ENCODE results near the gene TMBIM4.
"Not testable (repeated sequence)": the region's sequence is repeated elsewhere in the genome, so short reads cannot be mapped to it uniquely, and the experiment has no call there.

Gene TMBIM4

DNA sequence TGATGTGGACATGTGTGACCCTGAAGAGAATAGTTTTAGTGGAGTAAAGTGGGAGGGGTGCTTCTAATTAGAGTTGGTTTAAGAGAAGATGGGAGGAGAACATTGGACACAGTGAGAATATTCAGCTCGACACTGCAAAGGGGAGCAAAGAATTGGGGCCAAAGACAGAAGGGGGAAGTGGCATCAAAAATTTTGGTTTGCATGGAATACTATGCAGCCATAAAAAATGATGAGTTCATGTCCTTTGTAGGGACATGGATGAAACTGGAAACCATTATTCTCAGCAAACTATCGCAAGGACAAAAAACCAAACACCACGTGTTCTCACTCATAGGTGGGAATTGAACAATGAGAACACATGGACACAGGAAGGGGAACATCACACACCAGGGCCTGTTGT, 15.0 kb upstream of the TMBIM4 start:
- not testable (repeated sequence) for DNase-seq (ENCODE audit: low spot score)

DNA sequence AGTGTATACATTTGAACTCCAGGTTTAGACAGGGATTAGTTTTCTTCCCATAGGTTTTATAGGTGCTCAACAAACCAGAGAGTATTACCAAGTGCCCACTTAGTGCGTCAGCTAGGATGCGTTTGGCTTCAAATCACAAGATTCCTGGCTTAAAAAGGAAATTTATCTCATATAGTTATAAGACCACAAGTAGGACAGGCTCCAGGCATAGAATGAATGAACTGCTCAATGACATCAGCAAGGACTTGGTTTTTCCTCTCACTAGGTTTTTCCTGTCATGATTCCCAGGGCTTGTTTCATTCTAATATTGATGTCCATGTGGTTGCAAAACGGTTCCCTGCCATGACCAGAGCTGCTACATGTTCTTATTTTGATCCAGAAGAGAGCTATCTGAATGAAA, 13.2 kb upstream of the TMBIM4 start:
- no peak for DNase-seq (ENCODE audit: low spot score)

DNA sequence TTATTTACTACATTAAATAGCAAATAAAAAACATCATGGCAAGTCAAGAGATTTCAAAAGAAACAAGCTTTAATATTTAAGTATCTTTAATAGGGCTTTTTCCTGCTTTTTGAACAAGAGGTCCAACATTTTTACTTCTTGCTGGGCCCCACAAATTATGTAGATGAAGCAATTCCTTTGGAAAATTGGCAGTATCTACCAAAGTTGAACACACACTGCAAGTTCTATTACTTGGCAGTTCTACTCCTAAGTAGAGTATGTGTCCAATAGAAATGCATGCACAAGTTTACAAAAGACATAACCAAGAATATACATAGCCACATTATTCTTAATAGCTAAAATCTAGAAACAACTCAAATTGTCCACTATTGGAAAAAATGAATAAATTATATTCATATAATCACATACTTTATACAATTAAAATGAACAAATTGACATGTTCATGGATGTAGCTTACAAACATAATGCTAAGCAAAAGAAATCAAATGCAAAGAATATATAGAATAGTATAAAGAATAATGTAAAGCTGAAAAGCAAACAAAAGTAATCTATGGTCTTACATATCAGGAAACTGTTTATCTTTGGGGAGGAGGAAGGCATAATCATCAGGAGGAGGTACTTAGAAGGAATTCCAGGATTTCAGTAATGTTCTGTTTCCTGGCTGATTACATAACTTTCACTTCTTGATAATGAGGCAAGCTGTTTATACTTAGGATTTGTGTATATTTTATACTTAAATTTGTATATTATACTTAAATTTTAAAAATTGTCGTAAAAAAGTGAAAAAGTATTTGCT, 6.5 kb upstream of the TMBIM4 start:
- DNase-seq (ENCODE audit: low spot score), result no peak

DNA sequence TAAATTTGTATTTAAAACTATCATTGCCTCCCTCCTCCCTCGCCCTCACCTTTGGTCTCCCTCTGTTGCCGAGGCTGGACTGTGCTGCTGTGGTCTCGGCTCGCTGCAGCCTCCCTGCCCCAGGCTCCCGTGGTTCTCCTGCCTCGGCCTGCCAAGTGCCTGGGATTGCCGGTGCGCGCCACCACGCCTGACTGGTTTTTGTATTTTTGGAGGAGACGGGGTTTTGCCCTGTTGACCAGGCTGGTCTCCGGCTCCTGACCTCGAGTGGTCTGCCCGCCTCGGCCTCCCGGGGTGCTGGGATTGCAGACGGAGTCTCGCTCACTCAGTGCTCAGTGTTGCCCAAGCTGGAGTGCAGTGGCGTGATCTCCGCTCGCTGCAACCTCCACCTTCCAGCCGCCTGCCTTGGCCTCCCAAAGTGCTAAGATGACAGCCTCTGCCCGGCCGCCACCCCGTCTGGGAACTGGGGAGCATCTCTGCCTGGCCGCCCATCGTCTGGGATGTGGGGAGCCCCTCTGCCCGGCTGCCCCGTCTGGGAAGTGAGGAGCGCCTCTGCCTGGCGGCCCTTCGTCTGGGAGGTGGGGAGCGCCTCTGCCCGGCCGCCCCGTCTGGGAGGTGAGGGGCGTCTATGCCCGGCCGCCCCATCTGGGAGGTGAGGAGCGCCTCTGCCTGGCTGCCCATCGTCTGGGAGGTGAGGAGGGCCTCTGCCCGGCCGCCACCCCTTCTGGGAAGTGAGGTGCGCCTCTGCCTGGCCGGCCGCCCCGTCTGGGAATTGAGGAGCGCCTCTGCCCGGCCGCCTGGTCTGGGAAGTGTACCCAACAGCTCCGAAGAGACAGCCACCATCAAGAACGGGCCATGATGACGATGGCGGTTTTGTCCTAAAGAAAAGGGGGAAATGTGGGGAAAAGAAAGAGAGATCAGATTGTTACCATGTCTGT, 4.9 kb upstream of the TMBIM4 start:
- DNase-seq (ENCODE audit: low spot score), result not testable (repeated sequence)

DNA sequence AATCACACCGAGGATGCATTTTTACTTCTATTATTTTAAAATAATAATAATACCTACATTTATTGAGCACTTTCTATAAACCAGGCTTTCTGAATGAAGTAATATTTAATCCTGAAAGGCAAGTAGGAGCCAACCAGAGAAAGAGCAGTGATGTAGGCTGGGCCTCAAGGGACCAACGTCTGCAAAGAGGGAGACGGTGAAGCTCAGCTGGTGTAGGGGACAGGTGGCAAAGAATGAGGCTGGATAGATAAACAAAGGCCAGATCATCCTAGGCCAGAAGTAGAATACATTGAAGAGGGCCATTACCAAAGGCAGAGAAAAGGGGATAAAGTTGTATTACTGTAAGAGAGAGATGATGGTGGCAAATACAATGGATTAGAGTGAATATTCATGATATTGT, 810 bp upstream of the TMBIM4 start:
- DNase-seq (ENCODE audit: low spot score), result no peak

DNA sequence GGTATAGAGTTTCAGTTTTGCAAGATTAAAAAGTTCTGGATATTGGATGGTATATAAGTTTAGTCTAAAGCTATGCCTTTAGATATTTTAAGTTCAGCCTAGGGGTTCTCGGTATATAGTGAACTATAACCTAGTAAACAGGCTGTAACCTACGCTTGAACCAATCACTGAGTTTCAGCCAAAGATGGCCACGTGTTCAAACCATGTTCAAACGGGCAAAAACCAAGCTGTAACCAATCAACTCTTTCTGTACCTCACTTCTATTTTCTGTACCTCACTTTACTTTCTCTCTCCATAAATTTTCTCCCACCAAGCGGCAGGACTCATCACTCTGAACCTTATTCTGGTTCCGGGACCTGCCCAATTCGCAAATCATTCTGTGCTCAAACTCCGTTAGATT, 1.4 kb downstream of the TMBIM4 start:
- DNase-seq (ENCODE audit: low spot score), result no peak

DNA sequence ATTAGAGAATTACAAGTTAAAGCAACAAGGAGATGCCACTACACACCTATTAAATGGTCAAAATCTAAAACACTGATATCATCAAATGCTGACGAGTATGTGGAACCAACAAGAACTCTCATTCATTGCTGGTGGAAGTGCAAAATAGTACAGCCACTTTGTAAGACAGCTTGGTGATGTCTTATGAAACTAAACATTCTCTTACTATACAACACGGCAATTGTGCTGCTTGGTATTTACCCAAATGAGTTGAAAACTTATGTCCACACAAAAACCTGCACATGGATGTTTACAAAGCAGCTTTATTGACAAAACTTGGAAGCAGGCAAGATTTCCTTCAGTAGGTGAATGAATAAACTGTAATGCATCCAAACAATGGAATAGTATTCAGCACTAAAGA, 3.2 kb downstream of the TMBIM4 start:
- no peak for DNase-seq (ENCODE audit: low spot score)

DNA sequence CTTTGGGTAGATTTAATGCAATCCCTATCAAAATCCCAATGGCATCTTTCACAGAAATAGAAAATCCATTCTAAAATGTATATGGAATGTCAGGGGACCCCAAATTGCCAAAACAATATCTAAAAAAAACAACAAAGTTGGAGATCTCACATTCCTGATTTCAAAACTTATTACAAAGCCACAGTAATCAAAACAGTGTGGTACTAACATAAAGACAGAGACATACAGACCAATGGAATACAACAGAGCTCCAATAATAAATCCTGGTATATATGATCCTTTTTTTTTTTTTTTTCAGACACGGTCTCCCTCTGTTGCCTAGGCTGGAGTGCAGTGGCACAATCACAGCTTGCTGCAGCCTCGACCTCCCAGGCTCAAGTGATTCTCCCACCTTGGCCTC, 4.7 kb downstream of the TMBIM4 start:
- no peak for DNase-seq (ENCODE audit: low spot score)

DNA sequence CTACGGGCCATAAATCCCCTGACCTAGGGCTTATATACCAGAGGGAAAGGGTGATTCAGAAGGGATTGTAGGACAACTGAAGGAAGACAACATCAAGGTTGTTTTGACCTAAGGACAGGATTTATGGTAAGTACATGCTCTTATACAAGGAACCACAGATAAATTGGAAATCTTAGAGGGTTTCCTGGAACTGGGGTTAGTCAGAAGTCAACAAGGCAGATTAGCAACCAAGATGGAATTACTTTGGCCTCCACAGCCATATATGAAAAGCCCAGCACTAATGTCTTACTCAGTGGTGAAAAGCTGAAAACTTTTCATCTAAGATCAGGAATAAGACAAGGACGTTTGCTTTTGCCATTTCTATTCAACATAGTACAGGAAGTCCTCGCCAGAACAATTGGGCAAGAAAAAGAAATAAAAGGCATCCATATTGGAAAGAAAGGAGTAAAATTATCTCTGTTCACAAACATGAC, 5.4 kb downstream of the TMBIM4 start:
- DNase-seq (ENCODE audit: low spot score), result no peak

DNA sequence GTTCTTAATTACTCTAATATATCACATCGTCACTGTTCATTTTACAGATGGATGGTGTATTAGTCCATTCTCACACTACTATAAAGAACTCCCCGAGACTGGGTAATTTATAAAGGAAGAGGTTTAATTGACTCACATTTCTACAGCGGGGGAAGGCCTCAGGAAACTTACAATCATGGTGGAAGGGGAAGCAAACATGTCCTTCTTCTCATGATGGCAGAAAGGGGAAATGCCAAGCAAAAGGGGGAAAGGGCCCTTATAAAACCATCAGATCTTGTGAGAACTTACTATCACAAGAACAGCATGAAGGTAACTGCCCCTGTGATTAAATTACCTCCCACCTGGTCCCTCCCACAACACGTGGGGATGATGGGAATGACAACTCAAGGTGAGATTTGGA, 6.5 kb downstream of the TMBIM4 start:
- DNase-seq (ENCODE audit: low spot score), result no peak

DNA sequence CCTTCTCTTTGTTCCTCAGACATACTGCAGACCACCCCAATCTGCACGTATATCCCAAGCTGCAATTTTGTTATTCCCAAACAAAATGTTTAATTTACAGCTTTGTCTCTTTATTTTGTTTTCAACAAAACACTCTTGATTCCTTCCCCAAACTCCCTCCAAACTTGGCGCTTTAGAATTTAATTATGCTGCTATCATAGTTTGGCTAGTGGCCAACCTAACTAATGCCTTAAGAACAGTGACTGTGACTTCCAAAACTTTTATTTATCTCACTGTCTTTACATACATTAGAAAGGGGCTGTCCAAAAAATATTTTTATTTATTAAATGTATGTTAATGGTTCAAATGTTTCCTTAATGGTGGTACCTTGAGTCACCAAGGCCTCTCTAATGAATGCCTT, 7.1 kb downstream of the TMBIM4 start:
- DNase-seq (ENCODE audit: low spot score), result no peak

DNA sequence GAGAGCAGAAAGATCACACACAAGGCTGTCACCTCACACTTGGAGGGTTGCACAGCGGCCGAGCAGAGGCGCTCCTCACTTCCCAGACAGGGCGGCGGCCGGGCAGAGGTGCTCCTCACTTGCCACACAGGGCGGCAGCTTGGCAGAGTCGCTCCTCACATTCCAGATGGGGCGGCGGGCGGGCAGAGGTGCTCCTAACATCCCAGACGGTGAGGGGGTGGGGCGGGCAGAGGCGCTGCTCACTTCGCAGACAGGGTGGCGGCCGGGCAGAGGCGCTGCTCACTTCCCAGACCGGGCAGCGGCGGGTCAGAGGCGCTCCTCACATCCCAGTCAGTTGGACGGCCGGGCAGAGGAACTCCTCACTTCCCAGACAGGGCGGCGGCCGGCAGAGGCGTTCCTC, 9.1 kb downstream of the TMBIM4 start:
- DNase-seq (ENCODE audit: low spot score), result no peak

DNA sequence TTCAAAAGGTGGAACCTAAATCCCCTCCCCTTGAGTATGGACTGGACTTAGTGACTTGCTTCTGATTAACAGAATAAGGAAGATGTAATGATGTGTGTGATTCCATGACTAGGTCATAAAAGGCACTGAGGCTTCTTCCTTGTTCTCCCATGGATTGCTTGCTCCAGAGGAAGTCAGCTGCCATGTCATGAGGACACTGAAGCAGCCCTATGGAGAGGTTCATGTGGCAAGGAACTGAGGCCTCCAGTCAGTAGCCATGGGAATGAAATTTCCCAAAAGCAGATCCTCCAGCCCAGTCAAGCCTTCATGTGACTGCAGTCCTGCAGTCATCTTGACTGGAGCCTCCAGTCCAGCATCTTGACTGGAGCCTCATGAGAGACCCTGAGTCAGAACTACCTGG, 10.7 kb downstream of the TMBIM4 start:
- DNase-seq (ENCODE audit: low spot score), result no peak

DNA sequence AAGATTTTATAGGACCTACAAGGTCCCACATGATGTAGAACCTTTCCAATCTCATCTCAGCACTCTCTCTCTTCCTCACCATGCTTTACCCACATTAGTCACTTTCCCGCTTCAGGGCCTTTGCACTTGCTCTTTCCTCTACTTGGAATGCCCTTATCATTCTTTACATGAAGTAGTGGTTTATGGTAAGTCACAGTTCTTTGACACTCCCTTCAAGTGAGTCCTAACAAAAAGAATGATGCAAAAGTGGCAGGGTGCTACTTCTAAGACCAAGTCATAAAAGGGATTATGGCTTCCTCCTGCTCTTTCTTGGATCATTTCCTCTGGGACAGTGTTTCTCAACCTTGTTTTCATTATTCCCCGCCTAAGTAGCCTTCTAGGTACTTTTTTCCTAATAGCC, 13.1 kb downstream of the TMBIM4 start:
- no peak for DNase-seq (ENCODE audit: low spot score)

DNA sequence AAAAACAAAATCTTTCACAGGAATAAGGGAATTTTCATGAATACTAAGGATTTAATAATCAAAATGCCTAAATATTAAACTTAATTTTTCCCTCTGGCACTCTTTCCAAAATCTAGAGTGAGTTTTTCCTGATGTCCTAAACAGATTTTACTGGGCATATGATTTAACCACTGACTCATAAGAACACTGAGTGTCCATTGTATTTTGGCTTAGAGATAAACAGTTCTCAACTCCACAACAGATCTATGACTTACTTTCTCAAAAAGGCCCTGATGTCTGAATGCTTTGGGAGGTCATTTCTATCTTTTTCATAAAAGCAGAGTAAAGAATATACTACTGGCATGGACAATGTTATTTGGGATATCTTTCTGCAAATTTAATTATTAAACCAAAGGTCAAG, 15.0 kb downstream of the TMBIM4 start:
- DNase-seq (ENCODE audit: low spot score), result no peak

DNA sequence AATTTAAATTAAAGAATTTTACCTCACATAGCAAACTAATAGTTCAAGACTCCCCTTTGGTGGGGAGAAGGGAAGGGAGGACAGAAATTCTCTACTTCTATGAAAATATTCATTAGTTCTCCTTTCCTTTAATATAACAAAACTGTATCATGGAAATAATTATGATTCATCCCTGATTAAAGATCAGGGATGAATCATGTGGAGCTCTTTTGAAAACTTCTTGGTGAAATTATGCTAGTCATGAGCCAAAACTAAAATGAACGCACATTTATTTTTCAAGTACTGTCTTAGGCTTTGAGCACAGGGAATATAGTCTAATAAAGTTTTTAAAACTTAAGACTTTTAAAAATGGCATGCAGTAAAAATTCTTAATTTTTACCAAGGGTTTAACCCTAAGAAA, 17.1 kb downstream of the TMBIM4 start:
- DNase-seq (ENCODE audit: low spot score), result no peak

DNA sequence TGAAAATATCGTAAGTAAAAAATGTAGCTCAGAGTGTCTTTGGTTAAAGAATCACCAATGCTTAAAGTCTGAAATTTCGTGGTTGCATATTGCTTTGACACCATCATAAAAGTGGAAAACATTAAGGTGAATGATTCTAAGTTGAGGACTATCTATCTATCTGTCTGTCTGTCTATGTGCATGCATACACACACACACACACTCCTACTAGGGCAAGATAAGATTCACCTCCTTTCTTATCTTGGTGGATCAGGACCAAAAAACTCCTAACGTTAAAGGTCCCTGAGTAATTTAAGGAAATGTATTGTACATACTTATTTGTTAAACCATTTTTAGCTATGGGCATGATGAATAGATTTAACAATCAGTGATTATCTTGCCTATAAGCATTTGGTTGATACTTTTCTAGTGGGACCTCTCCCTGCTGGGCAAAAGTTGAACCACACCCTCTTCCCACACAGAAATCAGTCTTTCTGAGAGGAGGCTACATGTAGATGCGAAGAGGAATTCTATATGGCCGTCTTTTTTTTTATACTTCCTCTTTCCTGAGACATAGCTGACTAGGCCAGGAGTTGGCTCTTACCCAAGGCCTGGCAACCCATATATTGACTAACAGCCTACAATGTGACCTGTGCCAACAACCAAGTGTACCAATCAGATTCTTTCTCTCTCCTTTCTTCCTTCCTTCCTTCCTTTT, 19.9 kb downstream of the TMBIM4 start:
- DNase-seq (ENCODE audit: low spot score), result no peak

DNA sequence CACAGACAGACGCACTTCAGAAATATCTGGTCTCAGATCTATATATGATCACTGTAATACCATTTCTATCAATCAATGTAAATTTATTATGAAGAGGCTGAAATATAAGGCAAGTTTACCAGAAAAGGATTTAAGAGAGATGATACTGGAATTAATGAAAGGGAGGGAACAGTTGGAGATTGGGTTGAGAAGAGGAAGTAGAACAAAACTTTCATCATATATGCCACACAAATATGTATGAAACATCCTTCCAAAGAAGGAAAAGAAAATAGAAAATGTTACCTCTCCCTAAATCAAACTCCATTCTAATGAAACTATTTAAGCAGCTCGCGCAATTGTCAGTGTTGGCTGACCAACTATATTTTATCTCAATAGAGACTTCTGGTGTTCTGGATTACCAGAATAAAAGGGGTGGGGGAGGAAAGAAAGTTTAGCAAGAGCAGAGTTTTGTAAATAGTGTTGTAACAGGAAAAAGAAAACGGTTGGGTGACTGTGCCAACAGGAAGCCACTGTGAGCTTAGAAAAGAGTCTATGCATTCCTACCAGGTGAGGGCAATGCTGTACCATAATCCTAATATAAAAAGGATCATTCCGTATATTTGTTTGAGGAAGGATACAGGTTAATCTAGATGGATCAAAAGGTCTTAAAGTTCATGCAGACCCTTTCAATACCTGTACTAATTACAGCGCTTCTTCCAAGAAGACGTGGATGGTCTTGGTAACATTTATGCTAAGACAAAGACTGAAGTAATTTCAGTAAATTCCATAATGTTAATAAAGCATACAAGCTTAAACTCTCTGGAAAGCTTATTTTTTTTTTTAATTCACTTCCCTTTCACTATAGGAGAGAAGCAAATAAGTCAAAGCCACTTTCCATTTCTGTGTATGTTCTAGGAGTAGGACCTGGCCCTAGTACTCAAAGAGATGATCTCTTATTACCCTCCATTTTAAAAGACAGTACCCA, 24.7 kb downstream of the TMBIM4 start:
- DNase-seq (ENCODE audit: low spot score), result peak; percentile 18

DNA sequence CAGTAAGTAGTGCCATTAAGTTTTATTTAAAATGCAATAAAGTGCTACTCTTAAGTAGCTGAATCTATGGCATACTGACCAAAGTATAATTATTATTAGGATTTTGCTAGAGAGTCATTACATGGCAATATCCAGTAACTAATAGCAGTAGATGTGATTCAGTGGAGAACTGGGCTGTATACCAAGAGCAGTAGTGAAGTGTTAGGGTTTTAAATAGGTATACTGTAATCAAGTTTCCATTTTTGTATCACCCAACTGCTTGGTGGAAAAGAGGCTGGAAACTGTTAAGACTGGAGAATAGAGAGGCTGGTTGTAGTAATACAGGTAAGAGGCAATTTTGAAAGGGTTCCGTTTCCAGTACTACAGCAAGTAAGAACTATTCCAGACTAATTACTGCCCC, 25.9 kb downstream of the TMBIM4 start:
- no peak for DNase-seq (ENCODE audit: low spot score)

DNA sequence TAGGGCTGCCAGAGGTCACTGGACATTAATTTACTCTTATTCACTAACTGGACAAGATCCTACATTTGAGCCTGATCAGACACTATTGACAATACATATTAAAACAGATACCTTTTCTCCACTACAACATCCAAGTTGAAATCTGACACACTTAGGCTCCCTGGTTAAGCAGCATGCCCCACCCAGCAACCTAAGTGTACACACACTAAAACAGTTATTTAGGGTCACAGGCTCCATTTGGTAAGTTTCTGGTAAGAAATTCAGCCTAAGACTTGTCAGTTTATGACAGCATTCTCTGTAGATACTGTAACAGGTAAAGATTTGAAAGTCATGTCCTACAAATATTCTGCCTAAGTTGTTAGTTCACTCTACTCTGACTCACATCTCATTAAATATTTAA, 27.0 kb downstream of the TMBIM4 start:
- DNase-seq (ENCODE audit: low spot score), result no peak

DNA sequence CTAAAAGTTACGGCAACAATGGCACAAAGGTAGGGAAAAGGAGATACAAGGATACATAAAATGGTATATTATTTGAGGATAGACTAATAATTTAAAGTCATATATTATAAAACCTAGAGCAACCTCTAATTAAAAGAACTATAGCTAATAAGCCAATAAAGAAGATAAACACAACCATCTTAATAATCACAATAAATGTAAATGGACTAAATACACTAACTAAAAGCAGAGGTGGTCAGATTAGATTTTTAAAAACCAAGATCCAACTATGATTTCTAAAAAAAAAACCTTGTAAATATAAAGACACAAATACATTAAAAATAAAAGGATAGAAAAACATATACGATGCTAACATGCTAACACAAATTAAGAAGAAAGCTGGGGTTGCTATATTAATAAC, 28.5 kb downstream of the TMBIM4 start:
- DNase-seq (ENCODE audit: low spot score), result no peak
